IPS DF 6.9 (cell line): ENCODE measurements around the gene CTSD.

Experiments
- DNase-seq: peaks from one replicate; pipeline ENCODE4 v3.0.0-alpha.2; 2013; ENCODE audit warnings: low read depth, low spot score
- H3K27ac ChIP-seq: one replicate; pipeline ENCODE4 v1.5.1; 2013; ENCODE audit warnings: low read length, control low read depth
- H3K27me3 ChIP-seq: 2 replicates; pipeline ENCODE4 v1.6.1; 2013; ENCODE audit warnings: mild to moderate bottlenecking, low read length; ENCODE audit not compliant: control insufficient read depth, insufficient read depth
- H3K36me3 ChIP-seq: 2 replicates; pipeline ENCODE4 v1.6.1; 2013; ENCODE audit warnings: low read length; ENCODE audit not compliant: control insufficient read depth, insufficient read depth
- H3K4me1 ChIP-seq: 2 replicates; pipeline ENCODE4 v1.6.1; 2013; ENCODE audit warnings: low read length; ENCODE audit not compliant: control insufficient read depth, insufficient read depth
- H3K4me3 ChIP-seq: 2 replicates; pipeline ENCODE4 v1.5.1; 2013; ENCODE audit warnings: mild to moderate bottlenecking, low read length
- H3K9me3 ChIP-seq: 2 replicates; pipeline ENCODE4 v1.6.1; 2013; ENCODE audit warnings: low read length, inconsistent platforms; ENCODE audit not compliant: control insufficient read depth, insufficient read depth
- WGBS: extraction: QIAGEN DNeasy Blood & Tissue Kit; methylation state at CpG from one replicate; pipeline ENCODE4 v1.1.7; 2013; ENCODE audit warnings: mixed read lengths, missing lambda C conversion rate; ENCODE audit not compliant: insufficient read length, insufficient coverage; 5-methylcytosine and 5-hydroxymethylcytosine counted together

CTSD gene

DNA sequence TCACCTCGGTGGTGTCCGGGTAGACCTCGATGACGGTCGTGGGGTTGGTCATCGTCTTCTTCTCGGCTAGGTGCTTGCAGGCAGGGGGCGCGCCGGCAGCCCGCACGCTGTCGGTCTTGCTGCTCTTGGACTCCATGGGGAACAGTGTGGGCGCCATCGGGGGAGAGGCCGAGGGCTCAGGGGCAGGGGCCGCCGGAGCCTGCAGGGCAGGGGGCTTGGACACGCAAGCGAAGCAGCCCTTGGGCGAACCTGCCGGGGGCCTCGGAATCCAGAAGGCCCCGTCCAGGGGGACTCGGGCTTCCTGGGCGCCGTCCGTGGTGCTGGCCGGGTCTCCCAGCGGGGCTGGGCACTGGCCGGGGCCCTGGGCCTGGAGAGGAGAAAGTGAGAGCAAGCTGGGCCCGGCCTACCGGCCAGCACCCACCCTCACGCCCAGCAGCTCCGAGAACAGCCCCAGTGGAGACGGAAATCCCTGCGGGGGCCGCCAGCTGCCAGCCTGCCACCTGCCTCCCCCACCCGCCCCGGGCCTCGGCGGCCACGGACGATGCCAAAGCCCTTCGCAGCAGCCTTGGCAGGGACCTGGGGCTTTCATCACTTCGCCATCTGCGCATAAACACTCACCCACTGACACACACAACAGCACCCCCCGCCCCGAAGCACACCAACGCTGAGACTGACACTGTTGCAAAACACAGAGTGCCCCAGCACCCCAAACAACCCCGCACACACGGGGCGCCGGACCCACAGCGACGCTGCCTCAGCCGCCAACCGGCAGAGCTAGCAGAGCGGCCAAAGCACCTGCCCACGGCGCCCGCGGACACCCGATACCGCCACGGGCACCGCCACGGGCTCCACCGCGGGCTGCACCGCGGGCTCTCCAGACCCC is 15.7 kb downstream of the CTSD start:
- WGBS, result no CpG with 5 or more reads among the region's 72 CpGs

DNA sequence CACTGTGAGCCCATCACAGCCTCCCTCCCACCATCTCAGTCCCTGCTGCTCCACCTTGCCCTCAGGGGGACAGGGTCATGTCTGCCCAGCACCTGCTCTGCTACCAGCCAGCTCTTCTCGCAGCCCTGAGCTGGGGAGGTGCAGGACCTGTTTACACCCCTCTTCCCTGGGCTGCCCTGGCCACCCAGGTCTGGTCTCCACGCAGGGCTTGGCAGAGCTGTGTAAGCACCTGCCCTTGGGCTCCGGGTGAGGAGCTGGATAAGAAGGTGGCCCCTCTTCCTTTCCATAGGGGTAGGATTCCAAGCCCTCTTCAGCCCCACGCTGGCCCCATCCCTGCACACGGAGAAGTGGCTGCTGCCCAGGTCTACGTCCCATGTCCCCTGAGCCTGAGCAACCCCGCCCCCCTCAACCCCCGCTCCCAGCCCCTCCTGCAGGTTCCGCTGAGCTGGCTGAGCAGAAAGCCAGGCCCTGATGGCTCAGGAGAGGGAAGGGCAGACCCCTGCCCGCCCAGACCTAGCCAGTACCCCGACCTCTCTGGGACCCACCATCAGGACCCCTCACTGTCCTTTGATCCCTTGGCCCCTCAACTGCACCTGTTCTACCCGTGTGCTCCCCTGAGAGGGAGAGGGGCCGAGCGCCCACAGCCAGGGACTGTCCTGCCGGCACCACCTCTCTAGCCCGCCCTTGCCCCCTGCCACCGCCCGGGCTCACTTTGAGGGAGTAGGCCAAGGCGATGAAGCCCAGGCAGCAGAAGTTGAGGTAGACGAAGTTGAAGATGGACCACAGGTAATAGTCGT is 16.6 kb downstream of the CTSD start:
- H3K4me1 ChIP-seq, result peaks cover 2% of the 10 kb centered on the region; the same call in 1 of the 2 replicates
- H3K36me3 ChIP-seq, result no peaks in the 10 kb centered on the region
- DNase-seq, result no peak
- H3K9me3 ChIP-seq, result no peaks in the 10 kb centered on the region
- H3K4me3 ChIP-seq, result no peak overlapping the region
- H3K27ac ChIP-seq, result no peak overlapping the region
- H3K27me3 ChIP-seq, result peaks cover 14% of the 10 kb centered on the region
- WGBS, result no CpG with 5 or more reads among the region's 21 CpGs

More for the DNA sequence above, 15.7 kb downstream of the CTSD start:
- H3K4me3 ChIP-seq, result no peak overlapping the region
- H3K9me3 ChIP-seq, result no peaks in the 10 kb centered on the region
- peaks cover 14% of the 10 kb centered on the region for H3K27me3 ChIP-seq
- peaks cover 2% of the 10 kb centered on the region; the same call in 1 of the 2 replicates for H3K4me1 ChIP-seq
- H3K27ac ChIP-seq, result no peak overlapping the region
- DNase-seq, result no peak
- no peaks in the 10 kb centered on the region for H3K36me3 ChIP-seq

DNA sequence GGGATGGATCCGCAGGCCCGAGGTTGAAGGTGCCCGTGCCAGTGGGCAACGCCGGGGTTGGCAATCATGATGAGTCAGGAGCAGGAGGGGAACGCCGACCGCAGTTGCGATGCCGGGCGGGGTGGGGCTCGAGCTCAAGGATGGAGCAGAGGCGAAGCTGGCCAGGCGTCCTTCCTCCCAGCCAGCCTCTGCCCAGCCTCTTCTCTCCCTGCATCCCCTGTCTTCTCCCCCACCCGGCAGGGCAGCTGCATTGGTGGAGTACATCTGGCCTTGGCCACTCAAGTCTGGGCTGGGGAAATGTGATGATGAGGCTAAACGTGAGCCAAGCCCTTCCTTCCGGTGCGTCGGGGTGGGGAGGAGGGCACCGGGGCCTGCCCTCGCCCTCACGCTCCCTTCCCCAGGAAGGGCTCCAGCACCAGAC is 17.2 kb downstream of the CTSD start:
- peaks cover 14% of the 10 kb centered on the region for H3K27me3 ChIP-seq

DNA sequence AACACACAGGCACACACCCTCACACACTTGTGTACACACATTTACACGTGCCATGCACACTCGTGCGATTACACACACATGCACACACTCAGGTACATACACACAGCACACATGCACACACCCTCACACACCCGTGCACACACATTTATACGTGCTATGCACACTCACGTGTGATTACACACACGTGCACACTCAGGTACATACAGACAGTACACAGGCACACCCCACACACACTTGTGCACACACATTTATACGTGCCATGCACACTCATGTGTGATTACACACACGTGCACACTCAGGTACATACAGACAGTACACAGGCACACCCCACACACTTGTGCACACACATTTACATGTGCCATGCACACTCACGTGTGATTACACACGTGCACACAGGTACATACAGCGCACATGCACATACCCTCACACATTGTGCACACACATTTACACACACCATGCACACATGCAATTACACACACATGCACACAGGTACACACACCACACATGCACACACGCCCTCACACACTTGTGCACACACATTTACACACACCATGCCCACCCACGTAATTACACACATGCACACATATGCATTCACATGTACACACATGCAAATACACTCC is 17.9 kb downstream of the CTSD start:
- H3K27me3 ChIP-seq, result peaks cover 14% of the 10 kb centered on the region
- peaks cover 2% of the 10 kb centered on the region; the same call in 1 of the 2 replicates for H3K4me1 ChIP-seq
- no peak overlapping the region for H3K4me3 ChIP-seq
- no peaks in the 10 kb centered on the region for H3K36me3 ChIP-seq
- H3K9me3 ChIP-seq, result no peaks in the 10 kb centered on the region
- no peak overlapping the region for H3K27ac ChIP-seq
- DNase-seq, result no peak
- WGBS, result no CpG with 5 or more reads among the region's 14 CpGs

More for the DNA sequence above, 17.2 kb downstream of the CTSD start:
- Histone ChIP-seq H3K36me3 (no peaks in the 10 kb centered on the region), H3K4me3 (no peak overlapping the region), H3K9me3 (no peaks in the 10 kb centered on the region), H3K4me1 (peaks cover 2% of the 10 kb centered on the region; the same call in 1 of the 2 replicates), H3K27ac (no peak overlapping the region)
- no peak for DNase-seq
- no CpG with 5 or more reads among the region's 22 CpGs for WGBS

DNA sequence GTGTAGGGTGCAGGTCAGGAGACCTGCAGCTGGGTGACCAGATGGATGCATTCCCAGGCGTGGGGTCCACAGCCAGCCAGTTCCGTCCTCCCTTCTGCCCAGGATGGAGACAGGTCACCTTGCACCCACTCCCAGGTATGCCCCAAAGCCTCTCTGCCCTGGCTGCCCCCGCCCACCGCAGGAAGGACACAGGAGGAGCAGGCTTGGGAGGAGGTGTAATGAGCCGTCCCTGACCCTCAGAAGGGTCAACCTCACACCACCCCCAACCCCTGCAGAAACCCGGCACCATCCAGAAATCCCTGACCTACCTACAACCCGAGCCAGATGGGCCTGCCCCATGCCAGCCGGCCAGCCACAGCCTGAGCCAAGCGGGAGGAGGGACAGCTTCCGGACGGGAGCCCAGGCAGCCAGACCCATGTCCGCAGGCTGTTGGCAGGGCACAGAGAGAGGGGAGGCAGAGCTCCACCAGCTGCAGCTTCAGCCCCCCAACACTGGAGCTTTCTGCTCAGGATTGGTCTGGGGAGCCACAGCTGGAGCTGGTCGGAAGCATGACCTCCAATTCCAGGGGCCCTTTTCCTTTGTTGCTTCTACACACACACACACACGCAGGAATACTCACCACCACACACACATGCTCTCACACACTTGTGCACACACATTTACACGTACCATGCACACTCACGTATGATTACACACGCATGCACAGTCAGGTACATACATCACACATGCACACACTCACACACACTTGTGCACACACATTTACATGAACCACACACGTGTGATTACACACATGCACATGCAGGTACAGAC is 18.6 kb downstream of the CTSD start:
- no peak overlapping the region for H3K4me3 ChIP-seq
- no peaks in the 10 kb centered on the region for H3K36me3 ChIP-seq
- no peaks in the 10 kb centered on the region for H3K9me3 ChIP-seq
- H3K27ac ChIP-seq, result no peak overlapping the region
- H3K4me1 ChIP-seq, result peaks cover 2% of the 10 kb centered on the region; the same call in 1 of the 2 replicates
- WGBS, result no CpG with 5 or more reads among the region's 18 CpGs
- peaks cover 14% of the 10 kb centered on the region for H3K27me3 ChIP-seq
- no peak for DNase-seq

DNA sequence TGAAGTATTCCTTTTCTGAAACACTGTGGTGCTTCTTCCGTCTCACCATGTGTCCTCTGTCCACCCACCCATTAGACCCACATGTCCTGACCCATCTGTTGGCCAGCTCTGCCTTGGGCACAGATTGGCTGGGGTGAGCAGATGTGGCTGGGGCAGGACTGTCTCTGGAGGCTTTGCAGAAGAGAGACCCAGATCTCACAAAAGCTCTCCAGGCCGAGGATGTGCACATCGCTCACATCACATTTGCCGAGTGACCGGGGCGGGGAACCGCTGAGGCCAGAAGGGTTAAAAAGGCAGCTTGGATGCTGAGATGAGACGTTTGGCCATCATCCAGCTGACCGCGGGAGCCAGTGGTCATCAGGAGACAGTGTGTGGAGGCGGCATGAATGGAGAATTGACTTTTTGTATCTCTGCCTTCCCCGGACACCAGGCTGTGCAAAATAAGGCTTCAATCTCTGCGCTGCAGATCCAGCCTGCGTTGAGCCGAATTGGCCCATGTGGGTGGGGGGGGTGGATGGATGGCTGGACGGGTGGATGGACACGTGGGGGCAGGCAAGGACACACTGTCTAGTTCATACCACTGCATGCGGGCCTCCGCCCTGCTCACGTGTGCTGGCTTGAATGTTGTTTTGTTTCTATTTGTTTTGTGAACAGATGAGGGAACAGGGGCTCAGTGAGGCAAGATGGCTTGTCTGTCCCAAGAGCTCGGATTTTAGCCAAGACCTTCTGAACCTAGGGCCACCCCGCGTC is 19.4 kb downstream of the CTSD start:
- Histone ChIP-seq H3K36me3 (no peaks in the 10 kb centered on the region), H3K9me3 (no peaks in the 10 kb centered on the region), H3K4me1 (peaks cover 2% of the 10 kb centered on the region; the same call in 1 of the 2 replicates), H3K4me3 (no peak overlapping the region), H3K27me3 (peaks cover 11% of the 10 kb centered on the region), H3K27ac (no peak overlapping the region)
- no peak for DNase-seq
- WGBS, result no CpG with 5 or more reads among the region's 23 CpGs

DNA sequence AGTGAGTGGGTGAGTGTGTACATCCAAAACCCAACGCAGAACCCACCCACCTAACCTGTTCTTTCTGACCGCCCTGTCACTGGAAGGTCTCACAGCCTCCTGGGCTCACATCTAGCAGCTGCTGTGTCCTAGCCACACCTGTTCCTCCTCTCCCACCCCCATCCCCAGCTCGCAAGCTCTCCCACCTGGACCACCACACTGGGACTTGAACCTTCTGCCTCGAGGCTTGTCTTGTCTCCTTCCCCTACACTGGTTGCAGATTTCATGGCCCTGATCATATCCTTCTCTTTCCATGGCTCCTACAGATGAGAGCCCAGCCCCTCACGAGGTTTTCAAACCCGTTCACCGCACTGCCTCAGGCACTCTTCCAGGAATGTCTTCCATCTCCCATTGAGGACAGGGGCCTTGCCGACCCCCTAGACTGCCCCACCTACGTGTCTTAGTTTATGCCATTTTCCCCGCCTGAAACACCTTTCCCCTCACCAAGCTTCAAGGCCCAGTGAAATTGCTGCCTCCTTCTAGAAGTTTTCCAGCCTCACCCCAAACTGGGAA is 20.1 kb downstream of the CTSD start:
- no peaks in the 10 kb centered on the region for H3K36me3 ChIP-seq
- peaks cover 8% of the 10 kb centered on the region for H3K27me3 ChIP-seq
- H3K4me3 ChIP-seq, result no peak overlapping the region
- peaks cover 2% of the 10 kb centered on the region; the same call in 1 of the 2 replicates for H3K4me1 ChIP-seq
- no peak for DNase-seq
- H3K9me3 ChIP-seq, result no peaks in the 10 kb centered on the region
- no peak overlapping the region for H3K27ac ChIP-seq
- WGBS, result no CpG with 5 or more reads among the region's 10 CpGs

DNA sequence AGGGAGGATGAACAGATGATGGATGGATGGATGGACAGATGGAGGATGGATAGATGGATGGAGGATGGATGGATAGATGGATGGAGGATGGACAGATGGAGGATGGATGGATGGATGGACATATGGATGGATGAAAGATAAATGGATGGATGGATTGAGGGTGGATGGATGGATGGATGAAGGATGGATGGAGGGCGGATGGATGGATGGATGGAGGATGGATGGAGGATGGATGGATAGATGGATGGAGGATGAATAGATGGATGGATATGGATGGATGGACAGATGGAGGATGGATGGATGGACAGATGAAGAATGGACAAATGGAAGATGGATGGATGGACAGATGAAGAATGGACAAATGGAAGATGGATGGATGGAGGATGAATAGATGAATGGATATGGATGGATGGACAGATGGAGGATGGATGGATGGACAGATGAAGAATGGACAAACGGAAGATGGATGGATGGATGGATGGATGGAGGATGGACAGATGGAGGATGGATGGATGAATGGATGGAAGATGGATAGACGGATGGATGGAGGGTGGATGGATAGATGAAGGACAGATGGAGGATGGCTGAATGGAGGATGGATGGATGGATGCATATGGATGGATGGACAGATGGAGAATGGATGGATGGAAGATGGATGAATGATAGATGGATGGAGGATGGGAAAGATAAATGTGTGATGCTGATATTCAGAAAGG is 20.7 kb downstream of the CTSD start:
- 100% methylated on average over 2 of the region's 3 CpGs for WGBS
- Histone ChIP-seq H3K4me3 (no peak overlapping the region), H3K36me3 (no peaks in the 10 kb centered on the region), H3K27ac (no peak overlapping the region), H3K4me1 (no peaks in the 10 kb centered on the region), H3K27me3 (peaks cover 2% of the 10 kb centered on the region; the same call in 1 of the 2 replicates), H3K9me3 (no peaks in the 10 kb centered on the region)
- DNase-seq, result no peak

DNA sequence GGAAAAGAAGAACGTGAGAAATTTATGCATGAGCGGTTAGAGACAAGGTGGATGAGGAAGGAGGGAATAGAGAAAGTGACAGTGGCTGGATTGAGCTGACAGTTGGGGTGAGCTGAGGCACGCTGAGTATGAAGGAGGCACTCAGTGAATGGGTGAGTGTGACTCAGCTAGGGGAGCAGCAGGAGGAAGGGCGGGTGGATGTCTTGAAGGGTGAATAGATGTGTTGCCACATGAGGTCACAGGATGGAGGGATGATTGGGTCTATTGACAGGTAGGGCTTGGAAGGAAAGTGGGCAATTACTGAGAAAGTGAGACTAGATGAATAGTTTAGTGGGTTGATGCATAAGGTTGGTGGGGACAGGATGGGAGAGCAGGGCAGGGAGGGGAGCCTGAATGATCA is 21.4 kb downstream of the CTSD start:
- DNase-seq, result no peak
- H3K27ac ChIP-seq, result no peak overlapping the region
- H3K4me3 ChIP-seq, result no peak overlapping the region
- 100% methylated on average over 2 of the region's 4 CpGs for WGBS
- H3K36me3 ChIP-seq, result no peaks in the 10 kb centered on the region
- H3K4me1 ChIP-seq, result no peaks in the 10 kb centered on the region
- no peaks in the 10 kb centered on the region for H3K9me3 ChIP-seq
- H3K27me3 ChIP-seq, result 0 out of 2 replicates have a peak, but pooled peaks cover 1% of the 10 kb centered on the region
